IPS-20b (cell line): ENCODE results near the gene CUL9.

Source experiments
- H3K27ac ChIP-seq: one replicate; pipeline ENCODE4 v1.5.1; 2013; ENCODE audit warnings: low read length
- H3K27me3 ChIP-seq: 2 replicates; pipeline ENCODE4 v1.6.1; 2013; ENCODE audit warnings: mild to moderate bottlenecking, low read length, inconsistent platforms; ENCODE audit not compliant: insufficient read depth
- H3K36me3 ChIP-seq: 2 replicates; pipeline ENCODE4 v1.6.1; 2013; ENCODE audit warnings: low read depth, mild to moderate bottlenecking, inconsistent platforms, low read length, moderate library complexity; ENCODE audit not compliant: insufficient read depth
- H3K4me1 ChIP-seq: 2 replicates; pipeline ENCODE4 v1.6.1; 2013; ENCODE audit warnings: mild to moderate bottlenecking, control low read depth, inconsistent platforms, low read length, moderate library complexity; ENCODE audit not compliant: insufficient read depth
- H3K4me3 ChIP-seq: 2 replicates; pipeline ENCODE4 v1.5.1; 2013; ENCODE audit warnings: mild to moderate bottlenecking, low read length, inconsistent platforms
- H3K9ac ChIP-seq: 2 replicates; pipeline ENCODE4 v1.6.1; 2013; ENCODE audit warnings: low read depth, mild to moderate bottlenecking, inconsistent platforms, low read length, moderate library complexity
- H3K9me3 ChIP-seq: 2 replicates; pipeline ENCODE4 v1.6.1; 2013; ENCODE audit warnings: mild to moderate bottlenecking, low read depth, low read length, inconsistent platforms; ENCODE audit not compliant: insufficient read depth

The CUL9 gene

GRCh38 chr6:43240950-43241349 is 59.0 kb downstream of the CUL9 start:
- Histone ChIP-seq H3K27ac (no peak overlapping the region), H3K9ac (no peak overlapping the region), H3K27me3 (peaks cover 72% of the 10 kb centered on the region), H3K9me3 (no peaks in the 10 kb centered on the region), H3K4me1 (no peaks in the 10 kb centered on the region), H3K36me3 (no peaks in the 10 kb centered on the region), H3K4me3 (no peak overlapping the region)

GRCh38 chr6:43241446-43241845 is 59.5 kb downstream of the CUL9 start:
- H3K4me1 ChIP-seq = no peaks in the 10 kb centered on the region
- no peaks in the 10 kb centered on the region for H3K36me3 ChIP-seq
- peaks cover 76% of the 10 kb centered on the region for H3K27me3 ChIP-seq
- no peak overlapping the region for H3K9ac ChIP-seq
- H3K27ac ChIP-seq = no peak overlapping the region
- H3K4me3 ChIP-seq = no peak overlapping the region
- no peaks in the 10 kb centered on the region for H3K9me3 ChIP-seq

- no peaks in the 10 kb centered on the region for H3K4me1 ChIP-seq
- H3K4me3 ChIP-seq = peak within 1 kb of the TSS; percentile 48; the same call in 1 of the 2 replicates
- no peaks in the 10 kb centered on the region for H3K36me3 ChIP-seq
- H3K9me3 ChIP-seq = no peaks in the 10 kb centered on the region
- peaks cover 71% of the 10 kb centered on the region for H3K27me3 ChIP-seq
- no peak within 1 kb of the TSS for H3K27ac ChIP-seq
- no peak within 1 kb of the TSS for H3K9ac ChIP-seq
Observed at GRCh38 chr6:43242908-43243663, 61.1 kb downstream of the CUL9 start, which contains the start of gene TTBK1. TTBK1 (plus strand) TSS chr6:43243481; CDS start chr6:43246661, 3,180 bp downstream.

GRCh38 chr6:43243664-43244321 is 61.8 kb downstream of the CUL9 start:
- Histone ChIP-seq H3K36me3 (no peaks in the 10 kb centered on the region), H3K27ac (no peak overlapping the region), H3K27me3 (peaks cover 74% of the 10 kb centered on the region), H3K4me3 (peak overlapping the region; percentile 48; the same call in 1 of the 2 replicates), H3K9me3 (no peaks in the 10 kb centered on the region), H3K4me1 (no peaks in the 10 kb centered on the region), H3K9ac (no peak overlapping the region)

GRCh38 chr6:43246301-43247113 is 64.5 kb downstream of the CUL9 start:
- Histone ChIP-seq H3K27me3 (peaks cover 65% of the 10 kb centered on the region), H3K9ac (peak overlapping the region; percentile 79; the same call in 1 of the 2 replicates), H3K4me1 (no peaks in the 10 kb centered on the region), H3K36me3 (no peaks in the 10 kb centered on the region), H3K4me3 (peak overlapping the region; percentile 97), H3K27ac (peak overlapping the region; percentile 11), H3K9me3 (no peaks in the 10 kb centered on the region)

- Histone ChIP-seq H3K9me3 (no peaks in the 10 kb centered on the region), H3K27me3 (peaks cover 57% of the 10 kb centered on the region), H3K4me3 (peak overlapping the region; percentile 97), H3K9ac (peak overlapping the region; percentile 79; the same call in 1 of the 2 replicates), H3K36me3 (no peaks in the 10 kb centered on the region), H3K27ac (no peak overlapping the region), H3K4me1 (no peaks in the 10 kb centered on the region)
Observed at GRCh38 chr6:43247114-43247999, 65.4 kb downstream of the CUL9 start.

GRCh38 chr6:43248101-43248500 is 66.1 kb downstream of the CUL9 start:
- Histone ChIP-seq H3K27ac (no peak overlapping the region), H3K9me3 (no peaks in the 10 kb centered on the region), H3K9ac (peak overlapping the region; percentile 79; the same call in 1 of the 2 replicates), H3K36me3 (no peaks in the 10 kb centered on the region), H3K4me1 (no peaks in the 10 kb centered on the region), H3K4me3 (peak overlapping the region; percentile 97), H3K27me3 (peaks cover 49% of the 10 kb centered on the region)

GRCh38 chr6:43248791-43249190 is 66.8 kb downstream of the CUL9 start:
- Histone ChIP-seq H3K9ac (no peak overlapping the region), H3K36me3 (no peaks in the 10 kb centered on the region), H3K27me3 (peaks cover 44% of the 10 kb centered on the region), H3K4me1 (no peaks in the 10 kb centered on the region), H3K9me3 (no peaks in the 10 kb centered on the region), H3K4me3 (no peak overlapping the region), H3K27ac (no peak overlapping the region)

GRCh38 chr6:43250992-43251373 is 69.0 kb downstream of the CUL9 start:
- no peak overlapping the region for H3K9ac ChIP-seq
- H3K36me3 ChIP-seq = no peaks in the 10 kb centered on the region
- no peaks in the 10 kb centered on the region for H3K4me1 ChIP-seq
- no peak overlapping the region for H3K27ac ChIP-seq
- H3K9me3 ChIP-seq = no peaks in the 10 kb centered on the region
- peaks cover 22% of the 10 kb centered on the region for H3K27me3 ChIP-seq
- H3K4me3 ChIP-seq = no peak overlapping the region

GRCh38 chr6:43253401-43253800 is 71.4 kb downstream of the CUL9 start:
- H3K4me3 ChIP-seq = no peak overlapping the region
- H3K27ac ChIP-seq = no peak overlapping the region
- H3K27me3 ChIP-seq = peaks cover 12% of the 10 kb centered on the region
- no peak overlapping the region for H3K9ac ChIP-seq
- H3K9me3 ChIP-seq = no peaks in the 10 kb centered on the region
- no peaks in the 10 kb centered on the region for H3K36me3 ChIP-seq
- no peaks in the 10 kb centered on the region for H3K4me1 ChIP-seq
